Panc1 (cell line): ENCODE data around the gene CHSY1.

Experiments used
- POLR2AphosphoS5 ChIP-seq: IDR thresholded peaks from 2 replicates; pipeline ENCODE4 v1.6.1; 2012; ENCODE audit warnings: mild to moderate bottlenecking, low read depth, low read length, moderate library complexity
- SIN3A ChIP-seq: IDR thresholded peaks from 2 replicates; pipeline ENCODE4 v1.6.1; 2012; ENCODE audit warnings: low read depth, mild to moderate bottlenecking, low read length, moderate library complexity, borderline replicate concordance; ENCODE audit not compliant: insufficient read depth
- TF ChIP-seq, protein P1 (sequence below): fragments of 450-650 bp; IDR thresholded peaks from 2 replicates; pipeline ENCODE4 v1.5.1; 2017; ENCODE audit warnings: mild to moderate bottlenecking
- TF ChIP-seq, protein P2 (sequence below), 2 experiments: IDR thresholded peaks; 2 replicates each; pipeline ENCODE4 v1.6.1; 2011 to 2012; ENCODE audit warnings: low read depth in 2 of 2, control low read depth in 1 of 2, low read length in 1 of 2, mild to moderate bottlenecking in 1 of 2, moderate library complexity in 1 of 2; ENCODE audit not compliant: insufficient read depth in 1 of 2

- TF ChIP-seq SIN3A (no peak), POLR2AphosphoS5 (no peak)
- TF ChIP-seq, protein P1, sequence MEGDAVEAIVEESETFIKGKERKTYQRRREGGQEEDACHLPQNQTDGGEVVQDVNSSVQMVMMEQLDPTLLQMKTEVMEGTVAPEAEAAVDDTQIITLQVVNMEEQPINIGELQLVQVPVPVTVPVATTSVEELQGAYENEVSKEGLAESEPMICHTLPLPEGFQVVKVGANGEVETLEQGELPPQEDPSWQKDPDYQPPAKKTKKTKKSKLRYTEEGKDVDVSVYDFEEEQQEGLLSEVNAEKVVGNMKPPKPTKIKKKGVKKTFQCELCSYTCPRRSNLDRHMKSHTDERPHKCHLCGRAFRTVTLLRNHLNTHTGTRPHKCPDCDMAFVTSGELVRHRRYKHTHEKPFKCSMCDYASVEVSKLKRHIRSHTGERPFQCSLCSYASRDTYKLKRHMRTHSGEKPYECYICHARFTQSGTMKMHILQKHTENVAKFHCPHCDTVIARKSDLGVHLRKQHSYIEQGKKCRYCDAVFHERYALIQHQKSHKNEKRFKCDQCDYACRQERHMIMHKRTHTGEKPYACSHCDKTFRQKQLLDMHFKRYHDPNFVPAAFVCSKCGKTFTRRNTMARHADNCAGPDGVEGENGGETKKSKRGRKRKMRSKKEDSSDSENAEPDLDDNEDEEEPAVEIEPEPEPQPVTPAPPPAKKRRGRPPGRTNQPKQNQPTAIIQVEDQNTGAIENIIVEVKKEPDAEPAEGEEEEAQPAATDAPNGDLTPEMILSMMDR = no peak
- TF ChIP-seq, protein P2, sequence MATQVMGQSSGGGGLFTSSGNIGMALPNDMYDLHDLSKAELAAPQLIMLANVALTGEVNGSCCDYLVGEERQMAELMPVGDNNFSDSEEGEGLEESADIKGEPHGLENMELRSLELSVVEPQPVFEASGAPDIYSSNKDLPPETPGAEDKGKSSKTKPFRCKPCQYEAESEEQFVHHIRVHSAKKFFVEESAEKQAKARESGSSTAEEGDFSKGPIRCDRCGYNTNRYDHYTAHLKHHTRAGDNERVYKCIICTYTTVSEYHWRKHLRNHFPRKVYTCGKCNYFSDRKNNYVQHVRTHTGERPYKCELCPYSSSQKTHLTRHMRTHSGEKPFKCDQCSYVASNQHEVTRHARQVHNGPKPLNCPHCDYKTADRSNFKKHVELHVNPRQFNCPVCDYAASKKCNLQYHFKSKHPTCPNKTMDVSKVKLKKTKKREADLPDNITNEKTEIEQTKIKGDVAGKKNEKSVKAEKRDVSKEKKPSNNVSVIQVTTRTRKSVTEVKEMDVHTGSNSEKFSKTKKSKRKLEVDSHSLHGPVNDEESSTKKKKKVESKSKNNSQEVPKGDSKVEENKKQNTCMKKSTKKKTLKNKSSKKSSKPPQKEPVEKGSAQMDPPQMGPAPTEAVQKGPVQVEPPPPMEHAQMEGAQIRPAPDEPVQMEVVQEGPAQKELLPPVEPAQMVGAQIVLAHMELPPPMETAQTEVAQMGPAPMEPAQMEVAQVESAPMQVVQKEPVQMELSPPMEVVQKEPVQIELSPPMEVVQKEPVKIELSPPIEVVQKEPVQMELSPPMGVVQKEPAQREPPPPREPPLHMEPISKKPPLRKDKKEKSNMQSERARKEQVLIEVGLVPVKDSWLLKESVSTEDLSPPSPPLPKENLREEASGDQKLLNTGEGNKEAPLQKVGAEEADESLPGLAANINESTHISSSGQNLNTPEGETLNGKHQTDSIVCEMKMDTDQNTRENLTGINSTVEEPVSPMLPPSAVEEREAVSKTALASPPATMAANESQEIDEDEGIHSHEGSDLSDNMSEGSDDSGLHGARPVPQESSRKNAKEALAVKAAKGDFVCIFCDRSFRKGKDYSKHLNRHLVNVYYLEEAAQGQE (IDR thresholded peaks at IDR 0.05; ENCODE audit: insufficient read depth in 1 of 2, low read depth in 2 of 2, low read length in 1 of 2) = no peak
Observed at GRCh38 chr15:101138913-101139880, 112.7 kb downstream of the CHSY1 start.
